GM18867 (cell line): ENCODE results near the gene PPP2R2B.
"Not testable (repeated sequence)": the region's sequence is repeated elsewhere in the genome, so short reads cannot be mapped to it uniquely, and the experiment has no call there.

ENCODE experiments used
- ATAC-seq: cut with Tn5 transposase; IDR thresholded peaks from one replicate; pipeline ENCODE4 v1.9.1; 2021; ENCODE audit warnings: mild to moderate bottlenecking, moderate library complexity; ENCODE audit not compliant: unreplicated experiment

Gene PPP2R2B

GRCh38 chr5:146565764-146566367, 312.7 kb downstream of the PPP2R2B start:
- ATAC-seq = peak; percentile 99

GRCh38 chr5:146564007-146564762, 314.4 kb downstream of the PPP2R2B start:
- ATAC-seq = no peak

- no peak for ATAC-seq
Measured at GRCh38 chr5:146562461-146562860, 316.1 kb downstream of the PPP2R2B start.

- ATAC-seq = no peak
Measured at GRCh38 chr5:146561711-146562110, 316.8 kb downstream of the PPP2R2B start.

- no peak for ATAC-seq
Measured at GRCh38 chr5:146560205-146560812, 318.2 kb downstream of the PPP2R2B start.

- not testable (repeated sequence) for ATAC-seq
Measured at GRCh38 chr5:146556884-146557283, 321.7 kb downstream of the PPP2R2B start.

GRCh38 chr5:146553446-146553845, 325.1 kb downstream of the PPP2R2B start:
- ATAC-seq = no peak

GRCh38 chr5:146549615-146550014, 328.9 kb downstream of the PPP2R2B start:
- ATAC-seq = no peak

GRCh38 chr5:146548781-146549449, 329.6 kb downstream of the PPP2R2B start:
- peak; percentile 47 for ATAC-seq

- no peak for ATAC-seq
Measured at GRCh38 chr5:146544232-146544631, 334.3 kb downstream of the PPP2R2B start.

- peak; percentile 100 for ATAC-seq
Measured at GRCh38 chr5:146541958-146542849, 336.4 kb downstream of the PPP2R2B start.

- ATAC-seq = no peak
Measured at GRCh38 chr5:146540414-146540813, 338.1 kb downstream of the PPP2R2B start.

GRCh38 chr5:146539973-146540372, 338.6 kb downstream of the PPP2R2B start:
- ATAC-seq = no peak

GRCh38 chr5:146538432-146538831, 340.1 kb downstream of the PPP2R2B start:
- no peak for ATAC-seq

- ATAC-seq = no peak
Measured at GRCh38 chr5:146533882-146534281, 344.7 kb downstream of the PPP2R2B start.

GRCh38 chr5:146533260-146533857, 345.2 kb downstream of the PPP2R2B start:
- peak; percentile 95 for ATAC-seq
